Psoas muscle (tissue), 8 donors: ENCODE data around the gene LIX1L. TPM values are rescaled to one million over a fixed set of nuclear protein-coding genes. Genes with fewer than 3 reads are reported as not detected.

Source experiments
- ATAC-seq, 4 donors: fragments of 200-7000 bp; cut with Tn5 transposase; one replicate each; pipeline ENCODE4 v1.9.1; 2020; ENCODE audit warnings: moderate library complexity in 3 of 4, mild to moderate bottlenecking in 2 of 4
- DNase-seq, 2 donors: peaks; one replicate each; pipeline ENCODE4 v3.0.0-alpha.2; 2020
- H3K27ac ChIP-seq: fragments of 200-600 bp; one replicate; pipeline ENCODE4 v1.8.0; 2022
- H3K27me3 ChIP-seq, 3 donors: fragments of 200-600 bp in 1 of 3; one replicate each; pipeline versions ENCODE4 v1.6.1 to v1.8.0; 2013 to 2022; ENCODE audit warnings: low read length in 2 of 3, mild to moderate bottlenecking in 2 of 3, moderate library complexity in 1 of 3; ENCODE audit not compliant: insufficient read depth in 3 of 3
- H3K36me3 ChIP-seq, 2 donors: fragments of 200-600 bp in 1 of 2; one replicate each; pipeline versions ENCODE4 v1.6.1 to v1.8.0; 2013 to 2022; ENCODE audit warnings: low read depth in 1 of 2, mild to moderate bottlenecking in 1 of 2, moderate library complexity in 1 of 2; ENCODE audit not compliant: insufficient read depth in 1 of 2
- H3K4me1 ChIP-seq: fragments of 200-600 bp; one replicate; pipeline ENCODE4 v1.8.0; 2022
- H3K4me3 ChIP-seq: fragments of 200-600 bp; one replicate; pipeline ENCODE4 v1.8.0; 2022; ENCODE audit warnings: mild to moderate bottlenecking
- H3K9me3 ChIP-seq: fragments of 200-600 bp; one replicate; pipeline ENCODE4 v1.8.0; 2022
- WGBS, 3 donors: extraction: QIAGEN DNeasy Blood & Tissue Kit; methylation state at CpG; one replicate each; pipeline versions ENCODE4 v1.1.6 to v1.1.7; 2013; 5-methylcytosine and 5-hydroxymethylcytosine counted together
- intact Hi-C, 2 donors: fragments of 100-400 bp; cut with DNase I; formaldehyde crosslinking; loops; one replicate each; pipeline versions ENCODE4 v1.11.0 to v1.14.2; 2022
- polyA plus RNA-seq, 3 donors: library from polyadenylated mRNA; stranded (reverse); fragments of 200-250 nt; gene quantifications; one replicate each; pipeline ENCODE4 v1.2.3, GENCODE V29; 2013
- total RNA-seq, 4 donors: library from RNA; stranded (reverse); fragmentation: NEBNext Ultra II Directional in 2 of 4; extraction: Animal tissue kit (Norgen Biotek cat#: 25700) in 2 of 4; gene quantifications; one replicate each; pipeline versions ENCODE4 v1.2.1 to v1.2.4, GENCODE V29; 2021 to 2023
- TF ChIP-seq, protein P1 (sequence below): fragments of 200-600 bp; IDR thresholded peaks from one replicate; pipeline ENCODE4 v1.8.0; 2022; ENCODE audit warnings: antibody characterized with exemption
- donor health status: healthy with polysubstance abuse.
- donor health status: DM: no; HTN: no; CAD: no; lungs with moderate emphysema.
- donor health status: Bipolar disorder and iron deficiency.
- donor health status: healthy.
- donor health status: DM: yes; HTN: yes; CAD: no.
- donor health status: DM: no; HTN: no; CAD: no.
- donor health status: DM: no; HTN: no; CAD: no.
- donor health status: DM: yes; HTN: yes; CAD: no.

LIX1L gene
- total and polyA plus RNA-seq, 7 donors = 14.6 to 59.7 (median 28.1) TPM

DNA sequence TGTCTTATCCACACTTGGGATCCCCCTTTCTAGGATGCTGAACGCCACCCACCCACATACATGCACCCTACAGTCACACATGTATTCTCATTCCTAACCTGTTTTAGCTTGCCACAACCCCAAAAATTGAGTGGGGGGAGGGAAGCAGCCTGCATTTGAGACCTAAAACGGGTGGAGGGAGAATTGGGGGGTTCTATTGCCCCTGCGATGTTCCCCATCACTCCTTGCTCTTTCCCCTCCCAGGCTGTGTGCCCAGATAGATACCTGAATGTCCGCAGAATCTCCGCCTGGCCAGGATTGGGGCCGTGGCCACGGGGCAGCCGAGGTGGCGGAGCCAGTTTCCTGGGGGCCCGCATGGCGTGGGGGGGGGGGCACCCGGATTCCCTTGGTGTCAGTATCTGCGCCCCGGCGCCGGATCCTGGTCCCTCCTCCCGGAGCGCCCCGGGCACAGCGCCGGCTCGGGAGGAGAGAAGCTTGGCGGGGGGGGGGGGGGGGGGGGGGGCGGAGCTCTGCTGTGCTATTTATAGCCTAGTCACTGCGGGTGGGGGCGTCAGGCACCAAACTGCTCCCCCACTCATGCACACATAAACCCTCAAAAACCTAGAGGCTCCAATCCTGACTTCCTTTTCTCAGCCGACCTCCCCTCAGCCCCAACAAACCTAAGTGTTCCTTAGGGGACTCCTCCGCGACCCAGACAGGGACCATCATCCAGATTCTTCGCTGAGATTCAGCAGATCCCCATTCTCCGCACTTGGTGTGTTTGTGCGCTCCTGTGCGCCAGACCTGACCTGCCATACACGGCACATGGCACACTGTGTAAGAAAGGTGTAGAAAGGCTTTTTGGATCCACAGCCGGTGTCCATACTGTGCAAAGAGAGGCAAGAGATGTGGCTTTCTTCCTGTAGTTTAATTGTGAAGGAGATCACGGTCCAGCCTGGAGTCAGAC is 4.6 kb upstream of the LIX1L start:
- WGBS, 3 donors = 2 to 11% (median 7%) methylated on average over 19 to 29 of the region's 36 CpGs
- intact Hi-C loops = loop anchor here in 1 of 2 donors (5.0 kb wide), 1 partner anchor 105 kb away; the partner anchor contains the start of gene PIAS3
- Histone ChIP-seq H3K27ac (peak overlapping the region; percentile 86), H3K27me3 (no peaks in the 10 kb centered on the region), H3K36me3 (no peaks in the 10 kb centered on the region), H3K4me3 (peak overlapping the region; percentile 85), H3K9me3 (peaks cover 3% of the 10 kb centered on the region), H3K4me1 (peaks cover 53% of the 10 kb centered on the region)
- ATAC-seq = peak in 3 of 4 donors; percentile 3 to 35 (median 9)
- TF ChIP-seq, protein P1, sequence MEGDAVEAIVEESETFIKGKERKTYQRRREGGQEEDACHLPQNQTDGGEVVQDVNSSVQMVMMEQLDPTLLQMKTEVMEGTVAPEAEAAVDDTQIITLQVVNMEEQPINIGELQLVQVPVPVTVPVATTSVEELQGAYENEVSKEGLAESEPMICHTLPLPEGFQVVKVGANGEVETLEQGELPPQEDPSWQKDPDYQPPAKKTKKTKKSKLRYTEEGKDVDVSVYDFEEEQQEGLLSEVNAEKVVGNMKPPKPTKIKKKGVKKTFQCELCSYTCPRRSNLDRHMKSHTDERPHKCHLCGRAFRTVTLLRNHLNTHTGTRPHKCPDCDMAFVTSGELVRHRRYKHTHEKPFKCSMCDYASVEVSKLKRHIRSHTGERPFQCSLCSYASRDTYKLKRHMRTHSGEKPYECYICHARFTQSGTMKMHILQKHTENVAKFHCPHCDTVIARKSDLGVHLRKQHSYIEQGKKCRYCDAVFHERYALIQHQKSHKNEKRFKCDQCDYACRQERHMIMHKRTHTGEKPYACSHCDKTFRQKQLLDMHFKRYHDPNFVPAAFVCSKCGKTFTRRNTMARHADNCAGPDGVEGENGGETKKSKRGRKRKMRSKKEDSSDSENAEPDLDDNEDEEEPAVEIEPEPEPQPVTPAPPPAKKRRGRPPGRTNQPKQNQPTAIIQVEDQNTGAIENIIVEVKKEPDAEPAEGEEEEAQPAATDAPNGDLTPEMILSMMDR = no peak
- DNase-seq = peak; percentile 69 to 80

DNA sequence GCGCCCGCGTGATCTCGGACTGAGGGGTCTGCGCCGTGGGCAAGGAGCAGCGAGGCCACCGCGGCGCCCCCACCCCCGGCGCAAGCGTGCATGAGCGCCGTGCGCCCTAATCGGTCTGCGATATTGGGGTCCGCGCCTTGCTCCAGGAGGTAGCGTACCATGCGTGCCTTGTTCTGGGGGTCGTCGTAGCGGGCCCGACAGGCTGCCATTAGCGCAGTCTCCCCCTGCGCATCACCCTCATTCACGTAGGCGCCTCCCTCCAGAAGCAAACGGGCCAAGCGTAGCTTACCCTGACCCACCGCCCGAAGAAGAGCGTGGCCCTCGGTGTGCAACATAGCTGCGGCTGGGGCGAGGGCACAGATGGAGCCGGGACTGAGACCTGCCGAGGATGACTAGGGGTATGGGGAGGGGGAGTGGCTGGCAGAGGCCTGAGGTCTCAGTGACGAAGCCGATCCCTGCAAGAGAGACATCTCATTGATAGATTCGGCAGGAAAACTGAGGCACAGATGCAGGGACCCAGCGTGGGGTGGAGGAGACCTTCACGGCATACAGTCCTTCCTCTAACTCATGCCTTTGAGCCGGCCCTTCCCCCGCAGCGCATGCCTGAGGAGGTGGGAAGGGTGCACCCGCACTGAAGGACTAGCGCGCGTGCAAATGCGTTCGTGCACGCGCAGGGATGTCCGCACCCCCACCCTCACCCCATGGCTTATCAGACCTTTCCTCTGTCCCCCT is 3.8 kb upstream of the LIX1L start:
- 2 to 8% (median 3%) methylated on average over 38 to 57 of the region's 57 CpGs for WGBS, 3 donors
- H3K27ac ChIP-seq = peak overlapping the region; percentile 86
- no peaks in the 10 kb centered on the region for H3K27me3 ChIP-seq
- H3K9me3 ChIP-seq = no peaks in the 10 kb centered on the region
- peak; percentile 63 to 76 for DNase-seq
- TF ChIP-seq, protein P1 = no peak
- H3K4me1 ChIP-seq = peaks cover 58% of the 10 kb centered on the region
- H3K36me3 ChIP-seq = no peaks in the 10 kb centered on the region
- intact Hi-C loops = loop anchor here in 1 of 2 donors (2.0 to 5.0 kb wide), 2 partner anchors 17 to 104 kb away; partner anchors contain the start of gene PIAS3
- peak in 1 of 4 donors; percentile 22 for ATAC-seq
- H3K4me3 ChIP-seq = peak overlapping the region; percentile 85

DNA sequence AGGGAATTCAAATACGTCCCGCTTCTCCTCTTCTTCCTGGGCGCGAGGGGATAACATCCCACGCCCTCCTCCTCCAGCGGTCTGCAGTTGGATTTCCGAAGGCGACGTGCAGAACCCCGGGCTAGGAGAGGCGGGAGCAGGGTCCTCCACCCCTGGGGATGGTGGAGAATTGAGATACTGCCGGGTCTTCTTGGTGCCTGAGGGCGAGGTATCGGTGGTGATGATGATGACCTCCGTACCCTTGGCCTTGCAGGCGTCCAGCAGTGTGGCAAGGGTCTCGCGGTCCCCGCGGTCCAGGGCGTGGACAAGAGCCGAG is 3.2 kb upstream of the LIX1L start:
- Histone ChIP-seq H3K27ac (peak overlapping the region; percentile 86), H3K36me3 (no peaks in the 10 kb centered on the region), H3K4me1 (peaks cover 64% of the 10 kb centered on the region), H3K27me3 (no peaks in the 10 kb centered on the region), H3K9me3 (no peaks in the 10 kb centered on the region), H3K4me3 (peak overlapping the region; percentile 85)
- 1 to 2% (median 2%) methylated on average over 18 to 22 of the region's 22 CpGs for WGBS, 3 donors
- intact Hi-C loops = loop anchor here in 1 of 2 donors (2.0 to 5.0 kb wide), 2 partner anchors 18 to 104 kb away; partner anchors contain the start of gene PIAS3
- TF ChIP-seq, protein P1 = no peak
- DNase-seq (peak in 1 of 2 donors; percentile 37), ATAC-seq (no peak)

DNA sequence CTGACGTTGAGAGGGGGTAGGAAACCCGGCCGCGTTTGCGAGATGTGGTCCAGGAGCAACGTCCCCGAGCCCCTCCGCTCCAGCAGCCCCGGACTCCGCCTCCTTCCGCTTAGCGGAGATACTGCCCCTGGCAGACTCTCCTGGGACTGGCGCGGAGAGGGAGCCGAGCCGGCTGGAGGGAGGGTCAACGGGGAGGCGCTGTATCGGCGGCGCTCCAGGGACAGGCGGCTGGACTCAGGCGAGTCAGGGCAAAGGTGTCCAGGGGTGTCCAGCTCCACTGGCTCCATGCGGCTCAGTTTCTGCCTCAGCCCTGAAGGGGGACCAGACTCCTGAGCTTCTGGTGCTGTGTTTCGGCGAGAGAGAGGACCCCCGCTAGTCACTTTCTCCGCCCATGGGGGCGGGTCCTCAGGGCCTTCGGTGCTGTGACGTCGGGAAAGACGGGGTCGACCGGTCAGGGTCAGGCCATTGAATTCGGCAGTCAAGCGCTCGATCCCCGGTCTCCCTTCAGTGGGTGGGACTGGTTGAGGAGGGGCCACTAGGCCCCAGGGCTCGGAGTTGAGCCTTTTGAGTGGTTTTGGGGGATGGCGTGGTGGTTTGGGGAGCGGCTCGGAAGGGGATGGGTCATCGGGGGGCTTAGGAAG is 2.8 kb upstream of the LIX1L start:
- Histone ChIP-seq H3K27me3 (no peaks in the 10 kb centered on the region), H3K27ac (peak overlapping the region; percentile 86), H3K4me3 (peak overlapping the region; percentile 85), H3K36me3 (no peaks in the 10 kb centered on the region), H3K9me3 (no peaks in the 10 kb centered on the region), H3K4me1 (peaks cover 67% of the 10 kb centered on the region)
- WGBS, 3 donors = 0 to 1% (median 0%) methylated on average over 36 to 44 of the region's 44 CpGs
- DNase-seq (peak; percentile 85 to 93), ATAC-seq (peak; percentile 35 to 53 (median 40))
- intact Hi-C loops = loop anchor here in 1 of 2 donors (2.0 to 5.0 kb wide), 2 partner anchors 18 to 103 kb away; partner anchors contain the start of gene PIAS3
- TF ChIP-seq, protein P1 = peak; percentile 18
